ENCODE results near the gene NCK2.

Gene NCK2

DNA sequence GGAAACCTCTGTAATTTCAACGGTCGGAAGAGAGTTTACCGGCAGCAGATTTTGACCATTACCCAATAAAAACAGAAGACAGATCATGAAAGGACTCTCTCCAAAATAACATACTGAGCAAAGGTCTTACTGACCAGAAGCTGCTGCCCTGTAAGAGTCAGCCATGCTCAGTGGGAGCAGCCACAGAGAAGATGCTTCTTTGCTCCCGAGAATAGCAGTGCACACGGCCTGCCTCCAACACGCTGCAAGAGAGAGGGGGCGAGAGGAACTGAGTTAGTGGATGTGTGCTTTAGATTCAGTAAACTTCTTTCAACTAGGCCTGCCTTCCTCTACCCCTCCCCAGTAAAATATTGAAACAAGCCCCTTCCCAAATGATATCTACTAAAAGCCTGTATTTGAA, 103.7 kb downstream of the NCK2 start:
- Histone ChIP-seq H3K36me3 (ENCODE audit: insufficient read depth, low read length) (no peaks in the 10 kb centered on the region), H3K27ac (ENCODE audit: low read depth, low read length) (no peak overlapping the region), H3K9me3 (ENCODE audit: low read length) (no peaks in the 10 kb centered on the region), H3K4me3 (ENCODE audit: low read depth in 1 of 2, low read length in 2 of 2) (no peak overlapping the region), H3K4me1 (ENCODE audit: insufficient read depth, low read length) (no peaks in the 10 kb centered on the region), H3K27me3 (ENCODE audit: control insufficient read depth in 1 of 2, insufficient read depth in 2 of 2, low read length in 2 of 2) (no peaks in the 10 kb centered on the region), H3K9ac (ENCODE audit: low read length) (no peak overlapping the region)

DNA sequence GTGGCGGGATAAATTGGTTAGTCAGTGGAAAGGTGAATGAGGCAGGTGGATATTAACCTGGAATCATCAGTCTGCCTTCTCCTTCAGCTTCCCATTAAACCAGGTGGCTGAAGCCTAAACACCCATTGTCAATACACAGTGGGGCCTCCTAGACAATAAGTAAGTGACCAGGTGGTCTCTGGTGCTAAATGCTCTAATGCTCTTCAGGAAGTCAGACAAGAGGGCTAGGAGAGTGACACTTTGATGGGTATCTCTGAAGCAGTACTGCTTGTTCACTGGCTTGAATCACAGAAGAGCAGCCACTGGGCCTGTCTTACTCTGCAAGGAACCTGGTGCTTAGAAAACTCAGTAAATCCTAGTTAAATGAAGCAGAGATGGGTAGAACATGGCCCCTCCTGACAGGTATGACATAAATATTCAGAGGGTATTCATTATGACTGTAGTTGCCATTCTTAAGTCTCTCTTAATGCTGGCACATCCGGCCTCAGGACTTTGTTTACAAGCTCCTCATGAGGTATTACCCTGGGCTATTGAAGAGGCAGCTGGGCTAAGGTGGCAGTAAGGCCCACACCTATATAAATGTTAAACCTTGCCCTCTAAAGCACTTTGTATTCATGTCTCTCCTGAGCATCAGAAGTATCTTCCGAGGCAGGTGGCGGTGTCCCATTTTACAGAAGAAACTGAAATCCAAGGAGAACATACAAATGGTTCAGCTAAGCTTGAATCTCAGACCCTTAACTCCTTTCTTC, 104.9 kb downstream of the NCK2 start:
- no peaks in the 10 kb centered on the region for H3K27me3 ChIP-seq (ENCODE audit: control insufficient read depth in 1 of 2, insufficient read depth in 2 of 2, low read length in 2 of 2)
- no peak overlapping the region for H3K4me3 ChIP-seq (ENCODE audit: low read depth in 1 of 2, low read length in 2 of 2)
- H3K9me3 ChIP-seq (ENCODE audit: low read length) = no peaks in the 10 kb centered on the region
- H3K27ac ChIP-seq (ENCODE audit: low read depth, low read length) = no peak overlapping the region
- H3K36me3 ChIP-seq (ENCODE audit: insufficient read depth, low read length) = no peaks in the 10 kb centered on the region
- no peaks in the 10 kb centered on the region for H3K4me1 ChIP-seq (ENCODE audit: insufficient read depth, low read length)
- H3K9ac ChIP-seq (ENCODE audit: low read length) = no peak overlapping the region

DNA sequence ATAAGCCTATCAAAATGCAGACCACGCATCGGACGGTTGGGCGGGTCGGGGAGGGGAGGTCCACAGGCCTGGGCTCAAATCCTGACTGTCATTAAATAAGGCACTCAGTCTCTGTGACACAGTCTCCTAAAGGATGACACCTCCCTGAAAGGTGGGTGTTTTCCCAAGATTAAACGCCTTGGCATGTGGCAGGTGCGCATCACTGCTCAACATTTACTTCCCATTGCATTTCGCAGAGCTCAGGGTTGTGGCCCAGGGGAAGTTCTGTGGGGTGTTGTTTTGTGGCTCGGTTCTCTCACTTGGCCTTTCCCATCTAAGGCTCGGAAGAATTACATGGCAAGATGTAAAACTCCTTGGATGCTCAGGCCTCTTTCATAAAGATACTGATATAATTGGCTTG, 107.4 kb downstream of the NCK2 start:
- H3K4me1 ChIP-seq (ENCODE audit: insufficient read depth, low read length) = peaks cover 7% of the 10 kb centered on the region
- no peak overlapping the region for H3K9ac ChIP-seq (ENCODE audit: low read length)
- no peak overlapping the region for H3K27ac ChIP-seq (ENCODE audit: low read depth, low read length)
- no peaks in the 10 kb centered on the region for H3K9me3 ChIP-seq (ENCODE audit: low read length)
- no peaks in the 10 kb centered on the region for H3K36me3 ChIP-seq (ENCODE audit: insufficient read depth, low read length)
- no peak overlapping the region for H3K4me3 ChIP-seq (ENCODE audit: low read depth in 1 of 2, low read length in 2 of 2)
- no peaks in the 10 kb centered on the region for H3K27me3 ChIP-seq (ENCODE audit: control insufficient read depth in 1 of 2, insufficient read depth in 2 of 2, low read length in 2 of 2)

DNA sequence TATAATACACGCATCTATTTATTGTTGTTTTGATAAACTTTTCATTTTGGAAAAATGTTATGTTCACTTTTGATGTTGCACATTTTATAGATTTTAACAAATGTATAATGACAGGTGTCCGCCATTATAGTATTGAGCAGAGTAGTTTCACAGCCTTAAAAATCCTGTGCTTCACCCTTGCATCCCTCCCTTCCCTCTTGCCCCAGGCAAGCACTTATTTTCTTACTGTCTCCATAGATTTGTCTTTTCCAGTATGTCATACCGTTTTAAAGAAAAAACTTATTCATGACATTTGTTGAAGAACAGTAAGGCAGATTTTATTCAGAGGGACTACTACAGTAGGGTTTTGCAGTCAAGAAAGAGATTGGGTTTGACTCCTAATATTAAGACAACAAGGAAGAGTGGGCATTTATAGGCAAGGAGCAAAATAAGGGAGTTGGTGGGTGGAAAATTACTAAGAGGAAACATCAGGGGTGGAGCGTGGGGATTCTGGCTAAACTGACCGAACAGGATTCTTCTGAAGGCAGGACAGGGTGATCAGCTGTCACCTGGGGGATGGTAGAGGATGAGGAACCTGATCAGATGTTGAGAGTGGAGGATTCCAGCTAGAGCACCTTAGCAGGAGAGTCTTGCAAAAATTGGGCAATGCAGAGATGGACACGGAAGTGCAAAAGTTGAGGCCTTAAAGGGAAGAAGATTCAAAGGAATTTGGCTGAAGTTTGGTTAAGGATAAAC, 108.8 kb downstream of the NCK2 start:
- Histone ChIP-seq H3K36me3 (ENCODE audit: insufficient read depth, low read length) (no peaks in the 10 kb centered on the region), H3K9ac (ENCODE audit: low read length) (no peak overlapping the region), H3K9me3 (ENCODE audit: low read length) (no peaks in the 10 kb centered on the region), H3K4me3 (ENCODE audit: low read depth in 1 of 2, low read length in 2 of 2) (no peak overlapping the region), H3K4me1 (ENCODE audit: insufficient read depth, low read length) (peaks cover 7% of the 10 kb centered on the region), H3K27me3 (ENCODE audit: control insufficient read depth in 1 of 2, insufficient read depth in 2 of 2, low read length in 2 of 2) (no peaks in the 10 kb centered on the region), H3K27ac (ENCODE audit: low read depth, low read length) (no peak overlapping the region)

DNA sequence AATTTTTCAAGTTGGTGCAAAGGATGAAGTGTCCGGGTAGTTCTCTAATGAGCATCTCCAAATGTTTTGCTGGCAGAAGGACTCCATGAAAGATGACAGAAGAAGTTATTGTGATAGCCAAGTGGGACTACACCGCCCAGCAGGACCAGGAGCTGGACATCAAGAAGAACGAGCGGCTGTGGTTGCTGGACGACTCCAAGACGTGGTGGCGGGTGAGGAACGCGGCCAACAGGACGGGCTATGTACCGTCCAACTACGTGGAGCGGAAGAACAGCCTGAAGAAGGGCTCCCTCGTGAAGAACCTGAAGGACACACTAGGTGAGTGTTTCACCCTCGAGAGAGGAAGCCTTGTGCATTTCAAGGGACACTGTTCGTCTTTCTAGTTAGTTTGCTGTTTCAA, 110.3 kb downstream of the NCK2 start:
- no peak overlapping the region for H3K27ac ChIP-seq (ENCODE audit: low read depth, low read length)

DNA sequence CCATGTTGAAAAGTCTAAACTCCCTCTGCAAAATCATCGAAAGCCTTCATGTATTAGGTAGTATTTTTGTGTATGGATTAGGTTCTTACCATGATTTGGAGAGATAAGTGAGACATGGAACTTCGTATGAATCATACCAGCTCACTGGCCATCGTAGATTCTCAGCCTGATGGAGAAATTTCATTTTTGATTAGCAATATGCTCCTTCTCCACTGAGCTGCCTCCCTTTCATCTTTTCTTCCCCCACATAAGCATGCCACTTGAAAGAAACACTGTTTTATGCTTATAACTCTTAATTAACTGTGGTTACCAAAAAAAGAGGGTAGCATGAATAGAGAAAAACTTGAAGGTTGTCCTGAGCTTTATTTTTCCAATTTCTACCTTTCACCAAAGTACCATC, 111.9 kb downstream of the NCK2 start:
- Histone ChIP-seq H3K4me3 (ENCODE audit: low read depth in 1 of 2, low read length in 2 of 2) (no peak overlapping the region), H3K36me3 (ENCODE audit: insufficient read depth, low read length) (no peaks in the 10 kb centered on the region), H3K9me3 (ENCODE audit: low read length) (no peaks in the 10 kb centered on the region), H3K4me1 (ENCODE audit: insufficient read depth, low read length) (peaks cover 7% of the 10 kb centered on the region), H3K27me3 (ENCODE audit: control insufficient read depth in 1 of 2, insufficient read depth in 2 of 2, low read length in 2 of 2) (no peaks in the 10 kb centered on the region), H3K27ac (ENCODE audit: low read depth, low read length) (no peak overlapping the region), H3K9ac (ENCODE audit: low read length) (no peak overlapping the region)

More for the DNA sequence above, 110.3 kb downstream of the NCK2 start:
- Histone ChIP-seq H3K9ac (ENCODE audit: low read length) (no peak overlapping the region), H3K4me1 (ENCODE audit: insufficient read depth, low read length) (peaks cover 7% of the 10 kb centered on the region), H3K9me3 (ENCODE audit: low read length) (no peaks in the 10 kb centered on the region), H3K36me3 (ENCODE audit: insufficient read depth, low read length) (no peaks in the 10 kb centered on the region), H3K27me3 (ENCODE audit: control insufficient read depth in 1 of 2, insufficient read depth in 2 of 2, low read length in 2 of 2) (no peaks in the 10 kb centered on the region), H3K4me3 (ENCODE audit: low read depth in 1 of 2, low read length in 2 of 2) (no peak overlapping the region)

DNA sequence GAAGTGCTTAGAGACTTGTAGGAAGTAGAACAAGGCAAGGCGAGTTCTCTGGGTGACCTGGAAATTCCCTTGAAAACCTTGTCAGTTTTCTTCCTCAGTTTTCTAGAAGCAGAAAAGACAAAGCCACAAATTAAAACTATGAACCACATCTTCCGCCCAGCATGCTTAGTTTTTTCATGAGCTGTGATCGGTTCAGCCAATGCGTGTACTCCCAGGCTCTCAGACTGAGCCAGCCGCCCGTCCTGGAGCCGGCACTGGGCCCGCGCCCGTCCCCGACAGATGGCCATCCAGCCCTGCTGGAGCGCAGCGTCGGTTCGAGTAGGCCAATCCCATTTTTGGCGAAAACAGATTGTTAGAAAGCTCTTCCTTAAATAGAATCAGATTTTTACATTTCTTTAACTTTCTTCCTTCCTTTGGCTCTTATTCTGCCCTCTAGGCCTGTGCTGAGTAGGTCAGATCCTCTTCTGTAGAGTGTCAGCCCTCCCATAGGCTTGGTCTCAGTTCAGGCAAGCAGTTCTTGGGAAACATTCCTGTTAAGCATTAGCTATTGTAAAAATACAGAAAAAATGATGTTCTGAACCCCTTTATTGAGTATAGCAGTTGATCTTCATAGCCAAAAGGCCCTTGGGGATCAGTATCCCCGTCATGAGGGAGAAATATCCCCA, 112.5 kb downstream of the NCK2 start:
- Histone ChIP-seq H3K4me1 (ENCODE audit: insufficient read depth, low read length) (peaks cover 7% of the 10 kb centered on the region), H3K9ac (ENCODE audit: low read length) (no peak overlapping the region), H3K4me3 (ENCODE audit: low read depth in 1 of 2, low read length in 2 of 2) (no peak overlapping the region), H3K9me3 (ENCODE audit: low read length) (no peaks in the 10 kb centered on the region), H3K27me3 (ENCODE audit: control insufficient read depth in 1 of 2, insufficient read depth in 2 of 2, low read length in 2 of 2) (no peaks in the 10 kb centered on the region), H3K36me3 (ENCODE audit: insufficient read depth, low read length) (no peaks in the 10 kb centered on the region), H3K27ac (ENCODE audit: low read depth, low read length) (no peak overlapping the region)

DNA sequence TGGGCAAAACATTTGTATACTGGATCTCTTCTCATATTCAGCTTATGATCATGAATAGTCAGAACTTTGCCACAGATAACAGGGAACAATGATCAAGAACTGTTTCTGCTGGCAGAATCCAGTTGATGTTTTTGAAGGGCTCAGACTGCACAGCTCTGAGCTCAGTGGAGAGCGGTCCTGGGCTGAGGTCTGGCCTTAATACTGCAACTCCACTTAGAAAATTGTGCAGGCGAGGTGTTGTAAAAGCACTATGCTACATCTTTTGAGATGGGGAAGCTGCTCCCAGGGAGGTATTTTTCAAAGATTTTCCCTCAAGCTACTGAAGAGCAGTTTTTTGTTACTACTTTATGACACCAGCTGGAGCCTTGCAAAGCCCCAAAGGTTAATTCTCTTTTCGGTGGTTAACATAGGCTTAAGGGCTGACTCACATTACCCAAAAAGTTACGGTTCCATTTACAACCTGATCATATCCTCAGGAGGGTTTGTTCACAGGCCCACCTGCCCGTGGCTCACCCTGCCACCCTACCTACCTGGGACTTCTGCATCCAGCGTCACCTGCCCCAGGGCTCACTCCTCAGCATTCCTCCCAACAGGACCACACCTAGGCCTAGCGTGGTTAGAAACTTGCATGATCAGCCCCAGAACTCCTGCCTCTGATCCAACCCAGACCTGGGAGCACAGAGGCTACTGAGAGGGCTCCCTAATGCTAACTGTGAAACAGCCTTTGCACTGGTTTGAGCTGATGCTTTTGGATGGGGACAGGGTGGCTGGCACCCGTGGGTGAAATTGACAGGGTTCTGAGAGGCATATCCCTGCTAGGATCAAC, 114.4 kb downstream of the NCK2 start:
- no peaks in the 10 kb centered on the region for H3K9me3 ChIP-seq (ENCODE audit: low read length)
- H3K4me3 ChIP-seq (ENCODE audit: low read depth in 1 of 2, low read length in 2 of 2) = no peak overlapping the region
- H3K27ac ChIP-seq (ENCODE audit: low read depth, low read length) = no peak overlapping the region
- H3K9ac ChIP-seq (ENCODE audit: low read length) = no peak overlapping the region
- no peaks in the 10 kb centered on the region for H3K27me3 ChIP-seq (ENCODE audit: control insufficient read depth in 1 of 2, insufficient read depth in 2 of 2, low read length in 2 of 2)
- H3K36me3 ChIP-seq (ENCODE audit: insufficient read depth, low read length) = no peaks in the 10 kb centered on the region
- H3K4me1 ChIP-seq (ENCODE audit: insufficient read depth, low read length) = peaks cover 15% of the 10 kb centered on the region

DNA sequence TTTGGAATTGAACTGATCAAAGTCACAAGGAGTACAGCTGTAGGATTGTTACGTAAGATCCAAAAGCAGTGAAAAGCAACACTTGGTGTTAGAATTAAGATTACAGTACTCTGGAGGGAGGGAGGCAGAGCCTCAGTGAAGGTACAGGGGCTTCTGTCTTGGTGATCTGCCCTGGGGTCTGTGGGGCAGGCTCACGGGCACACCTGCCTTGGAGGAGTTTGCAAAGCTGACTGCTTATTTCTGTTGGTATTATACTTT, 114.9 kb downstream of the NCK2 start:
- H3K4me3 ChIP-seq (ENCODE audit: low read depth in 1 of 2, low read length in 2 of 2) = no peak overlapping the region
- H3K9me3 ChIP-seq (ENCODE audit: low read length) = no peaks in the 10 kb centered on the region
- no peak overlapping the region for H3K9ac ChIP-seq (ENCODE audit: low read length)
- H3K27me3 ChIP-seq (ENCODE audit: control insufficient read depth in 1 of 2, insufficient read depth in 2 of 2, low read length in 2 of 2) = no peaks in the 10 kb centered on the region
- H3K4me1 ChIP-seq (ENCODE audit: insufficient read depth, low read length) = peaks cover 15% of the 10 kb centered on the region
- no peaks in the 10 kb centered on the region for H3K36me3 ChIP-seq (ENCODE audit: insufficient read depth, low read length)
- no peak overlapping the region for H3K27ac ChIP-seq (ENCODE audit: low read depth, low read length)

DNA sequence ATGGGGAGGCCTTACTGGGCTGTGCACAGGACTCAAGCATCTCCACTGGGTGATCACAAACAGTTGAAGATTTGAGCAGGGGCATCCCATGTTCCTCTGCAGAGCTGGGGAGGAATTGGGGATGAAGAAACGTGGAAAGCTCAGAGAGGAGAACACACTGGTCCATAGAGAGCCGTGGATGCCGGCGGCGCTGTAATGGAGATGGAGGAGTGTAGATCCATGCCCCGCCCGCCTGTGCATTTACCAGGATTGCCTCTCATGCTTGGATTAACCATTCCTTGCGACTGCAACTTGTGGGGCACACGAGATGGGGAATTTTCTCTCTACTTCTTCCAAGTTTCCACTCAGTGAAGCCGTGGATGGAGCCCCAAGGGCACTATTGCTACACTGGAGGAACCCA, 115.9 kb downstream of the NCK2 start:
- Histone ChIP-seq H3K4me3 (ENCODE audit: low read depth in 1 of 2, low read length in 2 of 2) (no peak overlapping the region), H3K36me3 (ENCODE audit: insufficient read depth, low read length) (no peaks in the 10 kb centered on the region), H3K27me3 (ENCODE audit: control insufficient read depth in 1 of 2, insufficient read depth in 2 of 2, low read length in 2 of 2) (no peaks in the 10 kb centered on the region), H3K4me1 (ENCODE audit: insufficient read depth, low read length) (peaks cover 8% of the 10 kb centered on the region), H3K9ac (ENCODE audit: low read length) (no peak overlapping the region), H3K9me3 (ENCODE audit: low read length) (no peaks in the 10 kb centered on the region), H3K27ac (ENCODE audit: low read depth, low read length) (no peak overlapping the region)

DNA sequence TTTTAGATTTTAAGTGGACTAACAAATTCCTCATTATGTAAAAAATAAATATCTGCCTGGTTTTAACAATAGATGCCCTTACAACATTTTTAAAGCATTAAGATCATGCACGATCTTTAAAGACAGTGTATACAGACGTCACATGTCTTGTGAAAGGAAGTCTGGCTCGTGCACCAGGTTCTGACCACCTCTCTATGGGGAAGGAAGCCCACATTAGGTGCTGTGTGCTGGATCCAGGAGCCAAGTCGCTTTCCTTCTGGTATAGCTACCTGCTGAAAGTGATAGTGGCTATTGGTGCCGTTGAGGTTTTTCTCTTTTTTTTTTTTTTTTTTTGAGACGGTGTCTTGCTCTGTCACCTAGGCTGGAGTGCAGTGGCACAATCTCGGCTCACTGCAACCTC, 116.5 kb downstream of the NCK2 start:
- no peaks in the 10 kb centered on the region for H3K27me3 ChIP-seq (ENCODE audit: control insufficient read depth in 1 of 2, insufficient read depth in 2 of 2, low read length in 2 of 2)
- no peaks in the 10 kb centered on the region for H3K9me3 ChIP-seq (ENCODE audit: low read length)
- no peak overlapping the region for H3K4me3 ChIP-seq (ENCODE audit: low read depth in 1 of 2, low read length in 2 of 2)
- H3K36me3 ChIP-seq (ENCODE audit: insufficient read depth, low read length) = no peaks in the 10 kb centered on the region
- peaks cover 8% of the 10 kb centered on the region for H3K4me1 ChIP-seq (ENCODE audit: insufficient read depth, low read length)
- H3K9ac ChIP-seq (ENCODE audit: low read length) = no peak overlapping the region
- H3K27ac ChIP-seq (ENCODE audit: low read depth, low read length) = no peak overlapping the region

All from muscle layer of colon (tissue), 2 donors.